HG03039 (cell line): ENCODE results near the gene LRGUK.

Source experiments
- ATAC-seq: cut with Tn5 transposase; IDR thresholded peaks from one replicate; pipeline ENCODE4 v1.9.1; 2021; ENCODE audit warnings: mild to moderate bottlenecking, moderate library complexity; ENCODE audit not compliant: unreplicated experiment

The LRGUK gene

DNA sequence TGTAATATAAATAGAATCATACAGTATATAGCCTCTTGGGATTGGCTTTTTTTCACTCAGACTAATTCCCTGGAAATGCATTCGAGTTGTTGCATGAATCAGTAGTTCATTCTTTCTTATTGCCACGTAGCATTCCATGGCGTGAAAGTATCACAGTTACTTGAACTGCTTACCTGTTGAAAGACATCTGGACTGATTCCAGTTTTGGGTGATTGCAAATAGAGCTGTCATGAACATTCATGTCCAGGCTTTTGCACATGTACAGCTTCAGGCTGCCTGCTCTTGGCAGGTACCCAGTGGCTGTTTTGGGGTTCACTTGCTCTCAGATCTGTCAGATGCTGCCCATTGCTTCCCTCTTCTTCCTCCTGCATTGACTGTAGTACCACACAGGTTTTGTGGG is 54.9 kb downstream of the LRGUK start:
- ATAC-seq: no peak

DNA sequence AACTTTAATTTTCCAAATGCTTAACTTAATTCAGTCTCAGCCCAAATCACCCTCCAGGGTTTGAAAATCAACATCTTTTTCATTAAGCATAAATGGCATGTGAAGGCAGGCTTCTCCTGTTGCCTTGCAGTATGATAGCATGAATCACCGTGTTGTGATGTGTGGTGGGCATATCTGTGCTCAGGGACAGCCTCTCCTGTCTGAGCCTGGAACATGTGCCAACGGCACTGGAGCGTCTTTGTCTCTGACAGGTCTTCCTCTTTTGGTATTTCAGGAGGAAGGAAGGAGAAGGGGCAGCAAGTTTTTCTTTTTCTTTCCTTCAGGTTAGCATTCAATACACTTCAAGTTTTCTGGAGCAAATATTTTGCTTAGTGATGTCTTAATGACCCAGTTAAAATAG is 57.6 kb downstream of the LRGUK start:
- no peak for ATAC-seq

DNA sequence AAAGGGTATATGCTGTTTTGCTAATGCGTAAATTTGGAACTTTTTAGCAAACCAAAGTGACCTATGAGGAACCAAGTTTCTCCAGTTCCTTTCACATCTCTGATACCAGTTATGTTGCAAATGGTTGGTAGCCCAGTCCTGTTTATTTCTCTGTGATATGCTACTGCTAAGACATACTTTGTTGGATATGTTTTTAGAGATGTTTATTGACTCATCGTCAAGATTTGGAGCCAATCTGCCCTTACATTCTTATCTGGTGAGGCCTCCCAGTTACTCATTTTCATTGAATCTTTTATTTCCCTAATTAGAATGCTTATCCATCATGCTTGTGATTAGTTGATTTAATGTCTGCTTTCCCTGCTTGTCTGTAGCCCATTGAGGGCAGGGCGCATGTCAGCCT is 58.9 kb downstream of the LRGUK start:
- ATAC-seq: no peak

DNA sequence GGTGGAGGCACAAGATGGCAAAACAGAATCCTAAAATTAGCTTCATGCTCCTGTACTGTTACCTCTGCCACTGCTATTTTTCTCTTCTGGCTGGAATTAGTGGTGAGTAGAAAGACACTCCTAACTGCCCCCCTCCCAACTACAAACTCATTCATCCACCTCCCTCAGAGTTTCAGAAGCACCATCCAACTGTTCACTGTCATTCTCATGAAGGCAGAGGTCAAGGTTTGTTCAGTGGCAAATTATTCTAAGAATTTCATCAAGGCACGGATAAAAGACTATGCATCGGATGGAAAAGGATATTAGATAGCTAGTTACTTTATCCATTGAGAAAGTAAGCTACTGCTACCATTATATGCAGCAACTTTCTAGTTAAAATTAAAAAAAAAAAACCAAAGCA is 59.7 kb downstream of the LRGUK start:
- ATAC-seq: no peak

DNA sequence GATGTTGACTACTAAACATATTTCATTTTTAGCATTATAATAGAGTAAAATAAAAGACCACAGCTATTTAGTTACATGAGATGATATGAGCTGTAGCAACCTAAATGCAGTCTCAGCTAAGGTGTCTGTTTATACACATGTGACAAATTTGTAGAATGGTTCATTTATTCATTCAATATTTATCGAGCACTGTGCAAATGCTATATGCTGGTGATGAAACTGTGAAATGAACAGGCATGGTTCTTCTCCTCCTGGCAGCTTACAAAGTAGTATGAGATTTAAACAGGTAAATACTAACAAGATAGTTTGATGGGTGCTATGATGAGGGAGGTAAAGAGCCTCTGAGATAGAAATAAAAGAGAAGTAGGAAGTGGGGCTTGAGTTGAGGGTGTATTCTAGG is 60.8 kb downstream of the LRGUK start:
- no peak for ATAC-seq

DNA sequence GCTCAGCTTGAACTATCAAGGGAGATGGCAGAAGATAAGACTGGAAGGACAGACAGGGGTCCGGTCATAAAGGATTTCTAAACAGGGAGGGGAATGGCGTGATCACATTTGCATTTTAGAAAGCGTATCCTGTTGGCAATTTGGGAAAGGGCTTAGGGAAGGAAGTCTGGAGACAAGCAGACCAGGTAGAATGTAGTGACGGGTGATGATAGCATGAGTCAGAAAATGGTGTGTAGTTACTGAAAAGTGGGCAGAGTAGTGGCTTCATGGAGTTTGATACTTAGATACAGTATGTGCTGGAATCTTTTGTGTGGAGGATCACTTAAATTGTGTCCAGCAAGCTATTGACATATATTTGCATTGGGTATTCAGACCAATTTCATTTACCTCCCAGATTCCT is 61.2 kb downstream of the LRGUK start:
- no peak for ATAC-seq

DNA sequence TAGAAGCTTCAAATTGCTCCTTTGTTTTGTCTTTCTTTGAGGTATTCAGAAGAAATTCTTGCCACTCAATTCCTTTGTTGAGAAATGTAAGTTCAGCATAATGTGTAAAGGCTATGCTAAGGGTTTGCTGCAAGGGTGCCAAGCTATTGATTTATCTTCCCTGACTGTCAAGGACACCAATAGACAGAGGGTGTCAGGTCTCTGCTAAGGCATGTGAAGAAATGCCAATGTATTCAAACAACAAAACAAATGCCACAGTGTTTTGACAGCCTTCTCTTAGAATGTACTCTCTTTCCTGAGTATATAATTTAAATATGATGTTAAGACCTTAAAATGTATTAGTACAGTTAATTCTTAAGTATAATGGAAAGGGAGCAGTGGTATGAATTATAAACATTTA is 62.4 kb downstream of the LRGUK start:
- no peak for ATAC-seq

DNA sequence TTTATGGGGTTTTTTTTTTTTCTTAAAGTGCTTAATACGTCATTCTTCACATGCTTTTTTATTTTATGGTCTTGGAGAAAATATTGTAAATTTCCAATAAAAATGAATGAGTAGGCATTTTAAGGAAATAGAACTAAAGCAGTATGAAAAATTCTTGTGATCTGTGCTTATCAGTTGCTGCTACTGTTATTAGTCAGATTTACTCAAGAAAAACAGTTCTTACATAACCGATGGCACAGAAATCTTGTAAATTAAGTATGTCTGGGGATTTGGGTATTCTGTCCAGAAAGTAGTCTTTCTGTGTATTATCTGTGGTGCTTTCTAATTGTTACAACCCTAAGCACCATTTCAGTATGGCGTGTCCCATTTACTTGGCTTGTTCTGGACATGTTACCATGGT is 64.7 kb downstream of the LRGUK start:
- ATAC-seq: no peak

DNA sequence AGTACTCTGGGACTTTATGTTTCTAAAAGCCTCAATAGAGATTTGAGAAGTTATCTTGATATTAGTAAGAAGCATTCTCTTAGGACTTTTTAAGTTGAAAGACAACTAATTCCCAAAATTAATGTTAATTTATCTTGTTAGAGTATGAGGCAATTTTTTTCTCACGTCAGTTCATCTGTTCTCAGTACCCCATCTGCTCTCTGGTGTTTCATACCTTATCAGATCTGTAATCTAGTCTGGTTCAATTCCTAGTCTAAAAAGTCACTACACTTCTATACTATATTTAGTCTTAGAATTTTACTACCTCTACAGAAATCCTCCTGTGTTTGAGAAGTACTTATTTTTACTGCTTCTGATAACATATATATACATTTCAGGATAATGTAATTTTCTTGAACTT is 66.1 kb downstream of the LRGUK start:
- ATAC-seq: no peak

DNA sequence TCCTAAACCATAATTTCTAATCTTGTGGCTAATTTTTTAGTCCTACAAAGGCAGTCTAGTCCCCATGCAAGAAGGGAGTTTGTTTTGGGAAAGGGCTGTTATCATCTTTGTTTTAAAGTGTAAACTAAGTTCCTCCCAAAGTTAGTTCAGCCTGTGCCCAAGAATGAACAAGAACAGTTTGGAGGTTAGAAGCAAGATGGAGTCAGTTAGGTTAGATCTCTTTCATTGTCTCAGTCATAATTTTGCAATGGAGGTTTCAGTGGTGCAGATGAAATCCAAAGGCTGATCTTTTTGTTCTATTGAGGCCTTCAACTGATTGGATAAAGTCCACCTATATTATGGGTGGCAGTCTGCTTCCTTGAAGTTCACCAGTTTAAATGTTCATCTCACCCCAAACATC is 68.1 kb downstream of the LRGUK start:
- ATAC-seq: no peak

DNA sequence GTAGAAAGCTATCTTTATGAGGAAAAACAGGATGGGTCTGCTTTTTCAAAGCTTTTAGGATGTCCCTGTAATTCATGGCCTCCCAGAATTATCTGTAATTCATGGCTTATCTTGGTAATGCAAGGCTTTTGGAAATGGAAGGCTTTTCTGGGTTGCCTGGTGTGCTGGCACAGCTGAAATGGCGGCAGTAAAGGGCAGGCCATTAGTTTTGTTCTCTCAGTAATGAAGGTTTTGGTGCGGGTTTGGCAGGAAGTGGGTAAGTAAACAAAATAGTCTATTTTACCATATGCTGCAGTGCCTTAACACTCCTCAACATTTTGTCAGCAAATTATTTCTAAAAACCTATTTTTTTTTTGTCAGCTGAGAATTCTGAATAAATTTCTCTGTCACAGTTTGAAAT is 69.3 kb downstream of the LRGUK start:
- ATAC-seq: no peak

DNA sequence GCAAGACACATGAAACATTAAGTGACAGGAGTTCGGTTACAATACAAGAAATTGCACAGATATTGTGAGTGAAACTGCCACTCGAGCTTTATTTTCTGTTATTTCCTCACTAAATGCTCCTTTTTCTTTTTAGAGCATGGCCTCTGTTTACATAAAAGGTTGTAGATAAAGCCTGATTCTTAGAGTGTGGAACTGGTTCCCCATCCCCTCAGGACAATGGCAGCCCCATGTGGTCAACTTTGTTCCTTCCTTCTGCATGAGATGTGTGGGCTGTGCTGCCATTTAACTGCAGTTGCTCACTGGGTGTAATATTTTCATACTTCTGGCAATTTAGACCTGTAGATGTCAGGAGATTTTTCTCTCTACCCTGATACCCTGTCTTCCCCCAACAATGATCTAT is 70.2 kb downstream of the LRGUK start:
- ATAC-seq: no peak

DNA sequence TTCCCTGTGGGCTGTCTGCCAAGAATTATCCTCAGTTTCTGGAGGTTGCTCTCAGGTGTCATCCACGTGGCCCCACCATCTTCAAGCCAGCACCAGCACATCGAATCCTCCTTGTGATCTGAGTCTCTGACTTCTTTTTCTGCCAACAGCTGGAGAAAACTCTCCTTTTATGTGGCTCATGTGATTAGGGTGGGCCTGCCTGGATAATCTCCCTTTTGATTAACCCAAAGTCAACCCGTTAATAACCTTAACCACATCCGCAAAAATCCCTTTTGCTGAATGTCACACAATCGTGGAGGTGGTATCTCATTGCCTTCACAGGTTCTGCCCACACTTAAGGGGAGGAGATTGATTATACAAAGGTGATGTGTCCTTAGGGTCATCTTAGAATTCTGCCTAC is 73.8 kb downstream of the LRGUK start:
- ATAC-seq: no peak

DNA sequence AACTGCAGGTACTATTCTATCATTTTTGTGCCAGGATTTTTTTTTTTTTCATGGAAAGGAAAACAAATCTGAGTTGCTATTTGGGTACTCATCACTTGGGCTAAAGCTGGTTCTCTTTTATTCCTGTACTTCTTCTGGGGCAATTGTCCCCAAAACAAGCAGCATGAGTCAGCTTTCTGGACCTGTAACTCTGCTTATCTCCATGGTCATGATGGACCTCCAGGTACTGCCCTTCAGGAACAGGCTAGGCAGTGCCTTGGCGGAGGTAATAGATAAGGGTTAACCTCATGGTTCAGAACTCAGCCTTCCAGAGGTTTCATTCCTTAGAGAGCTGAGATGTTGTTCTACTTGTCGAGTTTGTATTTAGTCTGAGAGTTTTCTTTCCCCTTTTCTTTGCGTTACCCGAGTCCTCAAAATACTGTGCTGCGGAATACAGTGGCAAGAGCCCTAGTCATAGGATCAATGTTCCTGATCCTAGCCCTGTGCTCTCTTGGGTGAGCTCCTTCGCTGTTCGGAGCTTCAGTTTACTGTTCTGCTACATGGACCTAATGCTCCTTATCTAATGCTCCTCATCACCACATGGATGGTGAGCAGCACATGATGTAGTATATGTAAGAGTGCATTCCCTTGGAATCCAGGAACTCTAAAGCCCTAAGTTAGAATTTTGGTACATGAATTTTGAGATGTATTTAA is 74.6 kb downstream of the LRGUK start:
- ATAC-seq: no peak

DNA sequence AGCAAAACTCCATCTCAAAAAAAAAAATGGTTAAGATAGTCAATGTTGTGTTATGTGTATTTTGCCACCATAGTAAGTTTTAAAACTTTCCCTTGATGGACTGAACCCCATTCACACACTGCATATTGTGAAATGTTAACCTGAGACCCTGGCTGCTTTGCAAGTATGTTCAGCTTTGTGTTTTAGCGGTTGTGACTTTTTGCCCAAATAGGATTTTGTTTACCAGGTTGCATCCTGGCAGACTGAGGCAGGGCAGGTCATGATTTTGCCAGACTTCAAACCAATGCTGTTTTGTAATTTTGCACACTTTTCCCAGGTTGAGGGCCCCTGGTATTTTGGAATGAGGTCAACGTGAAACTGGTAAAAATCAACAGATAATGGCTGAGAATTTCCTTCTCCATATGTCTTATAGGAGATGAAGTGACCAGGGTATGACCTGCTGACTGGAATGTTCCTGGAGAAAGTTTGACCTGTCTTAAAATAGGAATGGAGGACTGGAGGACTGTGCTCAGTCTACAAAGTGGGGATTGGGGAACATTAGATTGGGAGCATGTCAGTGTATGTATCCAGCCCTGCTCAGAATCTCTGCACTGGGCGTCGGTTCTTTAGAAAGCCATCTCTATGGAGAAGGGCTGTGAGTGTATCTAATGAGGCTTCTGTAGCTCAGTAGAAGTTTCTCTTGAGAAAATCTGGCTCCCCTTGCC is 76.2 kb downstream of the LRGUK start:
- ATAC-seq: no peak

DNA sequence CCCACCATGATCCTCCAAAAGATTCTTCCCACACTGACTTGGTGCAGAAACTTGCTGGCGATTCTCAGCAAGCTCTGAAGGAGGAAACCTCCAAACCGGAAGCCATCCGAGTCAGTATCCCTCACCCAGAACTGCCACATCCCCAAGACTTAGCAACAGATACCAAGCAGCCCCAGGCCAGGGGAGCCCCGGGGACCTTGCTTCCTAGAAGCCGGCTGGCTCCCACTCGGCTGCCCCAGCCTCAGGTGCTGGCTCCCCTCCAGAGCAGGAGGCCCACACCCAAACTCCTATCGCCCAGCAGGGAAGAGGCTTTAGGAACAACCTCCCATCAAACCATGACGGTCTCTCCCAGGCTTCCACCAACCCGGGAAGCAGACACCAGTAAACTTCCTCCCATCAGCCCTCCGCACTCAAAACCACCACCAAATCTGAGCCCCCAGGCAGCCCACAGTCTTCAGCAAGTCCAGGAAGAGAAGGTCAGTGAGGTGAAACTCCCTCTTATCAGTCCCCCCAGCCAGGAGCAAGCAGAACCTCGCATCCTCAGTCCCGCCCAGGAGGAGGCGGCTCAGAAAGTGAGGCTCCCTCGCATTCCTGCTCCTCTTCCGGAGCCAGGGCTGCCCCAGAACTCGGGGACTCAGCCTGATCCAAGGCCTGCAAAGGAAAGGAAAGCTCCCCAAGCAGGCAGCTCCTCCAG is 82.3 kb downstream of the LRGUK start:
- no peak for ATAC-seq

DNA sequence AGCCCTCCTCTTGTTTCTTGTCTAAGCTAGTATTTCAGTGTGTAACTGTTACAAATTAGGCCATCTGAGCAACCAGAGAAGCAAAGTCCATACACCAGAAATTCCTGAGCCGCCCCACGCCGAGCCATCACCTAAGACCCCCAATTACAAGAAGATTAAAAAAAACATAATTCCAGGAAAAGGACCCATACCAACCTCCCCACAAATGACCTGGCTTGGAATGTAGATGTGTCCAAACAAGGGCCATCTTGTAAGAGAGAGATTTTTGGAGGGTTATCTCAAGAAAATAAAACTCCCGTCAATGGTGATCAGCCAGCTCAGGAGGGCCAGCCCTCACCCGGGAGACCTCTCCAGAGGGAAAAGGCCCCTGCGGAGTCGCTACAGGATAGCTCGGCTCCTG is 83.1 kb downstream of the LRGUK start:
- no peak for ATAC-seq

DNA sequence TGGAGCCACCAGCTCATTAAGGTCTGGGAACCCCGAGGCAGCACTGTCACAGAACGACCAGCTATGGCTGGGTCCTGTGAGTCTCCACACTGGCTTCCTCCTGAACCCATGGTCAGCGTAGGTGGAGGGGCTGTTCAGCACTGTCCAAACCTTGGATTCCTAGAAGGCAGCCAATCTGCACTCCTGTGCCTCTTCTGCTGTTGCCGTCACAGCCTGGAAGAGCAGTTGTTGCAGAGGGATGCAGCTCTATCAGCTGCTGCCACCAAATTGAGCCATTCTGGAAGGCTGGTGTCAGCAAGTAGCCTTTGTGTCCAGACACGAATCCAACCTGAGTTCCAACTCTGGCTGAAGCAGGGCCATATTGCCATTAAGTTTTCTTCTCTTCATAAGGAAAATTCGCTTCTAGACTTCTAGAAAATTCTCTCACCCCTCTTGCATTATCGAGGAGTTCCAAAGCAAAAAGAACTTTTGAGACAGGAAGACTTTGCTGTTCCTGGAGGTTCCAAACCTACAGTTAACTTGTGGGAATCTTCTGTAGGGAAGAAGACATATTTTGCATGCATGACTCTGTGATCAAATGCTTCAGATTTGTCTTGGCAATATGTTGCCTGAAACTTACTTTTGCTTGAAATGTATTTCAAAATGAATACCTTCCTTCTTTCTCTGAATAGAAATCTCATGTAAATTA is 84.0 kb downstream of the LRGUK start:
- no peak for ATAC-seq

DNA sequence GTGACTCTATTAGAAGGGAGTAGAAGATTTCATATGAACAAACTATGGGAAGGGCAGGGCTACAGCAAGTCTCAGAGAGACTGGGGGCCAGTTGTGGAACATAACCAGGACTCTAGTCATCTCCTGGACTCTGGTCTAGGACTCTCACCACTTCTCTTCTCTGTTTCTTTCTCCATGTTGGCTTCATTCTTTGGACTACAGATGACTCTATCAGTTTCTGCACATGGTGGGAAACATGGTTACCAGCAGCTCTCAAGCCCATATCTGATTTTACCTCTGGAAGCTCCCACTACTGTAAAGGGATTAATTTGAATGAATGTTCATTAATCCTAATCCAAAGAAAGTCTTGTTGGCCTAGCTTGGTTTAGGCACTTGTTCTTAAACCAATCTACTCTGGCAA is 84.7 kb downstream of the LRGUK start:
- ATAC-seq: no peak

DNA sequence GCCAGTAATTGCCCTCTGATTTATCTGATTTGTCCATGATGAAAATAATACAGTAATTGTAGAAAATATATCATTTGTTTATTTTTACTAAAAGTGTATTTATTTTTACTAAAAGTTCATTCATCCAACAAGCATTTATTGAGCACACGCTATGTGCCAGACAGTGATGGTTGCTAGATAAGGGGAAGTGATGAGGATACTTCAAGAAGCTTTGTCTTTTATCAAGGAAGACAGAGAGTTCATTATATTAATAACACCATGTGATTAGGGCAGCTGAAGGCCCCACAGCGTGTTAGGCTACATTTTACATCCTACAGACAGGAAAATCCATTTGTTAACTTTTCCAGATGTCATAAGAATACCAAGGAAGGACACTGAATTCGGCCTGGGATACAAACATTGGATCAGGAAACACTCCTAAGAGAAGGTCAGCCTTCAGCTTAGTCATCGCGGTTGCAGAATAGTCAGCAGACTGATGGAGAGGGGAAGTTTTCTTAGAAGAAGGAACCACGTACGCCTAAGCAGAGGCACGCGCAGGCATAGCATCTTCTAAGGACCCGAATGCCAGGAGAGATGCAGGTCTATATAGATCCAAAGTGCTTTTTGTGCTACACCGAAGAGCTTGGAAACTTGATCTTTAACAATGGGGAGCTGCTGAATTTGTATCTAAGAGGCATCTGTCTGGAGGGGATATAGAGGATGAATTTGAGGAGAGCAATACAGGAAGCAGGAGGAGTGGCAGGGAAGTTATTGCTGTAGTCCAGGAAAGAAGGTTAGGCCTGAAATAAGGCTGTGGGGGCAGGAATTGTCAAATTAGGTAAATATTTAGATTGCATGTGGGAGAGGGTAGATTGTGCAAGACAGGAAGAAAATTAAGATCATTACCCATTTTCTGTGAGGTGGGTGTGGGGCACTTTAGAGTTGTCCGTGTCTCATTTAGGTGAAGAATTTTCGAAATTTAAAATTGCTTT is 85.7 kb downstream of the LRGUK start:
- ATAC-seq: no peak

DNA sequence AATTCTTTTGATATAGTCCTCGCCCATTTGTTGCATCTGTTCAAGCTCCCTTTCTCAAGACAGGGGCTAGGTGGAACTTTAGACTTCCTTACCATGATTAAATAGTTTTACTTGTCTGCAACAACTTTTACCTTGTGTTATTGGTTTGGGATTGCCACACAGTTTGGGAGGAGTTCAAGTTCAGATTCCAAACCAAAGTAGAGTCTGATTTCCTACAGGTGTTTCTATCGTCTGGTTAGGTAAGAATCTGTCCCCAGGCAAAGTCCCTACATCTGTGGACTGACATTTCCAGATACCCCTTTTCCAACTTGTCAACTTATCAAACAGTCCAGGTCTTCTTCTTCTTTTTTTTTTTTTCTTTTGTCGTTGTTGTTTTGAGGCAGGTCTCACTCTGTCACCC is 93.1 kb downstream of the LRGUK start:
- no peak for ATAC-seq
